Glomerular visceral epithelial cell (primary cell): ENCODE measurements around the gene MEIOSIN.
"Not testable (repeated sequence)": the region's sequence is repeated elsewhere in the genome, so short reads cannot be mapped to it uniquely, and the experiment has no call there.

Experiments used
- DNase-seq: peaks from one replicate; pipeline ENCODE4 v3.0.0-alpha.2; 2016; ENCODE audit errors: extremely low spot score

Gene MEIOSIN

GRCh38 chr19:45798995-45799517 is 65.8 kb downstream of the MEIOSIN start:
- peak; percentile 80 for DNase-seq

GRCh38 chr19:45799541-45799940 is 66.3 kb downstream of the MEIOSIN start:
- DNase-seq, result not testable (repeated sequence)

- peak; percentile 91 for DNase-seq
These were observed 66.9 kb downstream of the MEIOSIN start for GRCh38 chr19:45800070-45800553.

- DNase-seq, result no peak
These were observed 68.5 kb downstream of the MEIOSIN start for GRCh38 chr19:45801603-45802175.

- DNase-seq, result no peak
These were observed 71.1 kb downstream of the MEIOSIN start for GRCh38 chr19:45804140-45804958.

GRCh38 chr19:45804959-45805230 is 71.7 kb downstream of the MEIOSIN start:
- no peak for DNase-seq

GRCh38 chr19:45805719-45806118 is 72.5 kb downstream of the MEIOSIN start:
- DNase-seq, result no peak

- peak; percentile 80 for DNase-seq
These were observed 76.5 kb downstream of the MEIOSIN start for GRCh38 chr19:45809643-45810159.

GRCh38 chr19:45812297-45812696 is 79.1 kb downstream of the MEIOSIN start:
- no peak for DNase-seq
